Activated T-cell treated with anti-CD3 and anti-CD28 coated beads for 48 hours (primary cell): ENCODE data around the gene SRSF6.
"Not testable (repeated sequence)": the region's sequence is repeated elsewhere in the genome, so short reads cannot be mapped to it uniquely, and the experiment has no call there.

ENCODE experiments used
- DNase-seq: peaks from one replicate; pipeline ENCODE4 v3.0.0-alpha.2; 2020; ENCODE audit warnings: low read depth

SRSF6 gene

GRCh38 chr20:43477193-43477592 lies 19.5 kb downstream of the SRSF6 start:
- DNase-seq = no peak

GRCh38 chr20:43477619-43478018 lies 19.9 kb downstream of the SRSF6 start:
- DNase-seq = no peak

- no peak for DNase-seq
These were observed 32.3 kb downstream of the SRSF6 start for GRCh38 chr20:43490038-43490437.

GRCh38 chr20:43492101-43492500 lies 34.4 kb downstream of the SRSF6 start:
- no peak for DNase-seq

GRCh38 chr20:43495388-43495787 lies 37.7 kb downstream of the SRSF6 start:
- no peak for DNase-seq

GRCh38 chr20:43502021-43502420 lies 44.3 kb downstream of the SRSF6 start:
- not testable (repeated sequence) for DNase-seq

- DNase-seq = no peak
These were observed 48.5 kb downstream of the SRSF6 start for GRCh38 chr20:43506238-43506637.

GRCh38 chr20:43507150-43508080 lies 49.7 kb downstream of the SRSF6 start, which contains the start of gene L3MBTL1:
TSS of gene L3MBTL1 (plus strand) at chr20:43507697. CDS start at chr20:43513504, 5,807 bp downstream.
- DNase-seq = peak; percentile 16

- DNase-seq = no peak
These were observed 50.4 kb downstream of the SRSF6 start for GRCh38 chr20:43508106-43508505.

- no peak for DNase-seq
These were observed 50.9 kb downstream of the SRSF6 start for GRCh38 chr20:43508604-43509040.

- DNase-seq = no peak
These were observed 54.2 kb downstream of the SRSF6 start for GRCh38 chr20:43511879-43512278.

GRCh38 chr20:43513372-43513930 lies 55.8 kb downstream of the SRSF6 start:
- DNase-seq = no peak
